GM04503 (cell line): ENCODE data around the gene CDC14A.

Source experiments
- DNase-seq: peaks from one replicate; pipeline ENCODE4 v3.0.0-alpha.2; 2012; ENCODE audit warnings: low read depth

CDC14A gene

GRCh38 chr1:100539836-100540536 lies 187.7 kb downstream of the CDC14A start:
- no peak for DNase-seq

DNA sequence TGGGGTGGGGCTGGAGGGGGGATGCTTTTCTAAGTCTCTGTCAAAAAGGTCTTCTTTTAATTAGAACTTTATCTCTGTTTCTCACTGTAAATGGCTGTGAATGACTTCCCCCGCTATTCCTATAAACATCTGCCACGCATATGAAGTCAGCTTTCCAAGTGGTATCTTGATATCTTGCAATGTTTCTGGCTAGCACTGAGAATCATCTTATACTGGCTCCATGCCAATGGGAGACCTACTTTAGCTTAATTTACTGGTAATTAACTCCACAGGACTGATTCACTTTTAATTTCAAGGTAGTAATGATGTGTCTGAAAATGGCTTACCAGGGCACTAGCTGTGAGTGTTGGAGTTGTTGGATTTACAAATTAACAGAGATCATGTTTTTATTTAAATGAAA lies 190.0 kb downstream of the CDC14A start:
- no peak for DNase-seq

DNA sequence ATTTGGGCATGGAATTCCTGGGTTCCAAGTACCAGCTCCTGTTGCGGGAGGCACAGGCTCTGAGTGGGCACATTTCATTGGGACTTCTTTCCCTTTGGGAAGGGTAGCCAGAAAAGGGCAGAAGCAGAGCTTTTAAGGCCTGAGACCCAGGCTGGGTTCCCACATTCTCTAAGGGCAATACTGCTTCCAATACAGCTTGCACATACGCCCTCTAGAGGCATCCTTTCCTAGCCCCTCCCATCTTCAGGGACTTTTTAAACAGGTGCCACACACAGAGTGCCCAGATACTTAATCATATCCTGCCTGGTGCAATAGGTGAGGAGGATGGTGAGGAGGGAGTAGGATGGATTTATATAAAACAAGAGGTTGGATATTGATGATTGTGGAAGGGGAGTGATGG lies 191.3 kb downstream of the CDC14A start:
- no peak for DNase-seq

DNA sequence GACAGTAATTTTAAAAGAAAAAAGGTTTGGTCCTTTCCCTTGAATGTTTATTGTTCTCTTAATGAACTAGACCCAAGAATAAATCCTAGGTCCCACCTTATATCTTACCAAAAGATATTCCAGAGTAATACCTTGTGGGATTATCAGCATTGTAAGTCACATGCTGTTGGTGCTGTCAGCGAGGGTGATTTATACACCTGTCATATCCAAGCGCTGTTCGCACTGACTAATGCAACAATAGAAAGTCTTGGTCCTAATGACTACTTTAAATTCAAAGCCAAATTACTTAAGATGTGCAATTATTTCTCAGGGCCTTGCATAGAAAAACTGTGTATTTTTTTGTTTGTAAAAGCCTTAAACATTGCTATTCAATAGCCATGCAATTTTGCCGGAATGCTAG lies 192.5 kb downstream of the CDC14A start:
- no peak for DNase-seq

DNA sequence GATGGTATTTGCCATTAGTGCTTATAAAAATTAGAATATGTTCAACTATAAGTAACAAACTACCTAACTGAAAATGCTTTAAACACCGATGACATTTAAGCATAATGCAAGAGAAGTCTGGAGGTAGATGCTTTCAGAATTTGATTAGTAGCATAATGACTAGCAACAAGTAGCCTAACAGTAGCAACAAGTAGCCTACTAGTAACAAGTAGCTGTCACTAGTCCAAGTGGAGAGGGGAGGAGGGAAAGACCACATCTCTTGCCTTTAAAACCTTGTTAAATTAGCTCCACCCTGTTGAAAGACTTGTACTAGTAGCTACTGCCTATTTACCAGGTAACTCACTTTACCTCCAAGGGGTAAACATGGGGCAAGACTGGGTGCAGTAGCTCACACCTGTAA lies 193.5 kb downstream of the CDC14A start:
- no peak for DNase-seq

DNA sequence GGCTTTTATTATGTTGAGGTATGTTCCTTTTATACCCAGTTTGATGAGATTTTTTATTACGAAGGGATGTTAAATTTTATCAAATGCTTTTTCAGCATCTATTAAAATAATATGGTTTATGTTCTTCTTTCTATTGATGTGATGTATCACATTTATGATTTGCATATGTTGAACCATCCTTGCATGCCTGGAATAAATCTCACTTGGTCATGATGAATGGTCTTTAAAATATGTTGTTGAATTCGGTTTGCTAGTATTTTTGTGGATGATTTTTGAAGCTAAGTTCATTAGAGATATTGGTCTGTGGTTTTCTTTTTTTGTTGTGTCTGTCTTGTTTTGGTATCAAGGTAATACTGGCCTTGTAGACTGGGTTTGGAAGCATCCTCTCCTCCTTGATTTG lies 199.7 kb downstream of the CDC14A start:
- DNase-seq = no peak

DNA sequence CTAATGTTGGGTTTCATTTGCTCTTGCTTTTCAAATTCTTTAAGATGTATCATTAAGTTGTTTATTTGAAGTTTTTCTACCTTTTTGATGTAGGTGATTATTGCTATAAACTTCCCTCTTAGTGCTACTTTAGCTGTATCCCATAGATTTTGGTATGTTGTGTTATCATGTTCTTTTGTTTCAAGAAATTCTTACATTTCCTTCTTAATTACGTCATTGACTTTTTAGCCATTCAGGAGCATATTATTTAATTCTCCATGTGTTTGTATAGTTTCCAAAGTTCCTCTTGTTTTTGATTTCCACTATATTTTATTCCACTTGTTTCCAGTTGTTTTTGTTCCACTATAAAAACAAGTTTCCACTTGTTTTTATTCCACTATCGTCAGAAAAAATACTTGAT lies 200.6 kb downstream of the CDC14A start:
- DNase-seq = no peak

DNA sequence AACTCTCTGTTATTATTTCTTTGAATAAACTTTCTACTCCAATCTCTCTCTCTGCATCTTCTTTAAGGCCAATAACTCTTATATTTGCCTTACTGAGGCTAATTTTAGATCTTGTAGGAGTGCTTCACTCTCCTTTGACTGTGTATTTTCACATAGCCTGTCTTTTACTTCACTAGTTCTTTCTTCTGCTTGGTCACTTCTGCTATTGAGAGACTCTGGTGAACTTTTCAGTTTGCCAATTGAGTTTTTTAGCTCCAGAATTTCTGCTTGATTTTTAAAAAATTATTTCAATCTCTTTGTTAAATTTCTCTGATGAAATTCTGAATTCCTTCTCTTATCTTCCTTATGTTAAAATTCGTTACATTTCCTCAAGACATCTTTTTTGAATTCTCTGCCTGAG lies 203.9 kb downstream of the CDC14A start:
- DNase-seq = no peak

DNA sequence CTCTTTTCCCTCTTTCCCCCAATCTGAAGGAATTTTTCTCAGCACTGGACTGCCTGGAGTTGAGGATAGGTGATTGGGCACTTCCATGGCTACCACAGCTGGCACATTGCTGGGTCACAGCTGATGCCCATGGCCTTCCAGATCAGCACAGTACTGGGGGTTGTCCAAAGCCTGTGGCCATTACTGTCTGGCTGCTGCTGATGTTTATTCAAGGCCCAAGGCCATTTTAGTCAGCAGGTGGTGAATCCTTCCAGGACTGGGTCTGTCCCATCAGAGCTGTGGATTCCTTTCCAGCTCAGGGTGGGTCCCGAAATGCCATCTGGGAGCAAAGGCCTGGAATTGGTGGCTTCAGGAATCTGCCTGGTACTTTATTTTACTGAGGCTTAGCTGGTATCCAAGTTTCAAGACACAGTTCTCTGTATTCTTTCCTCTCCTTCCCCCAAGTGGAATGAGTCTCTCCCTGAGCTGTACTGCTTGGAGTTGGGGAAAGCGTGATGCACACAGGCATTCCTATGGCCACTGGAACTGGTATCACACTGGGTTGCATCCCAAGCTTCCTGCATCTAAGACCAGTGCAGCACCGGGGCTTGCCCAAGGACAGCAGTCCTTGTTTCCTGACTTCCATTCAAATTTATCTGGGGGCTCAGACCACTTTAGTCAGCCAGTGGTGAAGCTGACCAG lies 204.8 kb downstream of the CDC14A start:
- no peak for DNase-seq

GRCh38 chr1:100557606-100557953 lies 205.3 kb downstream of the CDC14A start:
- no peak for DNase-seq

DNA sequence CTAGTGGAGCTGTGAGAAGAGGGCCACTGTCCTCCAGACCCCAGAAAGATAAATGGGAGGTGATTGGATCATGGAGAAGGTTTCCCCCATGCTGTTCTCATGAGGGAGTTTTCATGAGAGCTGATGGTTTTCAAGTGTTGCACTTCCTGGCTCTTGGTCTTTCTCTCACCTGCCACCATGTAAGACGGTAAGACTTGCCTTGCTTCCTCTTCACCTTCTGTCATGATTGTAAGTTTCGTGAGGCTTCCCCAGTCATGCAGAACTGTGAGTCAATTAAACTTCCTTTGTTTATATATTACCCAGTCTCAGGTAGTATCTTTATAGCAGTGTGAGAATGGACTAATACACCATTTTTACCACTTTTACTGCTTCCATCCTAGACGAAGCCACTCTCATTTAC lies 213.2 kb downstream of the CDC14A start:
- no peak for DNase-seq

GRCh38 chr1:100565937-100566699 lies 213.8 kb downstream of the CDC14A start:
- DNase-seq = no peak

- no peak for DNase-seq
These were observed 214.8 kb downstream of the CDC14A start for GRCh38 chr1:100567062-100567461.
